Putamen (tissue), 1 donor: Measurements from ENCODE around the gene TTC39A.
A peak's percentile ranks its signal among the peaks of the same experiment; 100 is the strongest.

ENCODE experiments used
- DNase-seq: peaks from one replicate; pipeline ENCODE4 v3.0.0-alpha.2; 2016; ENCODE audit warnings: low spot score

TTC39A gene

GRCh38 chr1:51297401-51298321, 32.7 kb downstream of the TTC39A start:
- DNase-seq, result no peak

DNA sequence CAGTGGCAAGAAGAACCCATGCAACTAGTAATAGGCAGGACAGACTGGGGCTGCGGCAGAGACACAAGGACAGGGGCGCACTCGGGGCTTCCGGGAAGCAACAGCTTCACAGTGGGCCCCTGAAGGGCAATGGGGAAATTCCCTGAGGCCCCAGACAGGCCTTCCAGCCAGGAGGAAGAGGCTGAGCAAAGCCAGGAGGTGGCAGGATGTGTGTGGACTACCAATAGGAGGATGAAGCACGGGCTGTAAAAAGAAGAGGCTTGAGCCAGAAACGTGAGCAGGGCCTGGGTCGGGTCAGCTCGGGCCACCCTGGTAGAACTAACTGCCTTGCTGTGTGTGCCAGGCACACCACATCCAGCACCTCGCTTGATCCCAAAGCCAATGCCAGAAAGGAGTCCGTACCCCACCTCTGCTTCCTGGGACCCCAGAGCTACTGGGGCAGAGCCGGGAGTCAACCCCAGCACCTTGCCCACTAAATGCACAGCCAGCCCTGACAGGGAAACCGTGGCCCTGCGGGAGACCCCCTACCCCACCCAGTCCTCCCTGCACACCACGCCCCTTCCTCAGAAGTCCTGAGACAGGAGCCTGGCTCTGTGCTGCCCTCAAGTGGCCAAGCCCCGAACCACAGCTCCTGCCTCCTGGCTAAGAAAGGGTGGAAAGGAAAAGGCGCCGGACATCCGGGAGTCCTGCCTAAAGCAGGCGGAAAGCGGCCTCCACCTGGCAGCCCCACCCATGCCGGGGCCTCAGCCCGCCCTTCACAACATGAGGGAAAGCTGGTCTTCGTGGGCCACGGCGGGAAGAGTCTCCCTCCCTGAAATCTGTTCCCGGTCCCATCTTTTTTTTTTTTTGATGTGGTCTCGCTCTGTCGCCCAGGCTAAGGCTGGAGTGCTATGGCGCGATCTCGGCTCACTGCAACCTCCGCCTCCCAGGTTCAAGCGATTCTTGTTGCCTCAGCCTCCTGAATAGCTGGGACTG, 33.7 kb downstream of the TTC39A start:
- peak; percentile 68 for DNase-seq

DNA sequence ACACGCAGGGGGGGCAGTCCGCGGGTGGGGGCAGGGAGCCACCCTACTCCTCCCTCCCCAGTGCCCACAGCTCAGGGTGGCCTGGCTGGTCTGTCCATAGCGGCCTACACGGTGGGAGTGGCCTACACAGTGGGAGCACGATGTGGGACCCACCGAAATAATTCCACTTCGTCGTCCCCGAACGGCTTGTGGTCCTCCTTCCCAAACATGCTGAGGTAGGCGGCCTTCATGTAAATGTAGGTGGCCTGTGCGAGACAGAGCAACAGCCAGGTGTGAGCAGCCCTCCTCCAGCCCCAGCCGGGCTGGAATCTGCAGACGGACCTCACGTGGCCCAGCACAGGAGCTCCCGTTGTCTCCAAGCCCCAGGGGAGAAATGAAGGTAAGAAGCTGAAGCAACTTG, 34.4 kb downstream of the TTC39A start:
- DNase-seq, result no peak

DNA sequence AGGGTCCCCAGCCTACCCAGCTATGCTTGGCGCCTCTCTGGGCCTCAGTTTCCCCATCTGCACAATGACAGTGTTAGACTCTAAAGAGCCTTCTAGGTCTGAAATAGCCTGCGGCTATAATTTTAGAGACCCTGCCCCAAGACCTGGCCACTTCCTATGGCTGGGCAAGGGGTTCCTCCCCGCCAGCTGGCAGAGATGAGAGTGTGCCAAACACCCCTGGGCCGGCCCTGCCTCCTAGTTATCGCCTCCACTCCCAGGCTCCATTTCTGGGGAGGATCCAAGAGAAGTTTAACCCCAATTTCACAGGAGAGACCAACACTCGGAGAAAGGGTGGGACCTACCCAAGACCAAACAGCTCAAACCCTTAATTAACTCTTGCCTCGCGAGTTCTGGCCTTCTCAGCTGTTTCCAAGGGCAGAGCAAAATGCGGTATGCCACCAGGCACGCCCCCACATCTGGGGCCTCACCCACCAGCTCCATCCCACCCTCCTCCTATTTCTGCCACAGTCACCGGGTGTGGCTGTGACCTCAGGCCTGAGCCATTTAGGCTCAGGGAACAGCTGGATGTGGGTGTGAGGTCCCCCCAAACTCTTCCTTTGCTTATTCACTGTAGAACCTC, 35.7 kb downstream of the TTC39A start:
- no peak for DNase-seq

GRCh38 chr1:51293898-51294515, 36.4 kb downstream of the TTC39A start:
- DNase-seq, result no peak

GRCh38 chr1:51290489-51290847, 39.9 kb downstream of the TTC39A start:
- no peak for DNase-seq

DNA sequence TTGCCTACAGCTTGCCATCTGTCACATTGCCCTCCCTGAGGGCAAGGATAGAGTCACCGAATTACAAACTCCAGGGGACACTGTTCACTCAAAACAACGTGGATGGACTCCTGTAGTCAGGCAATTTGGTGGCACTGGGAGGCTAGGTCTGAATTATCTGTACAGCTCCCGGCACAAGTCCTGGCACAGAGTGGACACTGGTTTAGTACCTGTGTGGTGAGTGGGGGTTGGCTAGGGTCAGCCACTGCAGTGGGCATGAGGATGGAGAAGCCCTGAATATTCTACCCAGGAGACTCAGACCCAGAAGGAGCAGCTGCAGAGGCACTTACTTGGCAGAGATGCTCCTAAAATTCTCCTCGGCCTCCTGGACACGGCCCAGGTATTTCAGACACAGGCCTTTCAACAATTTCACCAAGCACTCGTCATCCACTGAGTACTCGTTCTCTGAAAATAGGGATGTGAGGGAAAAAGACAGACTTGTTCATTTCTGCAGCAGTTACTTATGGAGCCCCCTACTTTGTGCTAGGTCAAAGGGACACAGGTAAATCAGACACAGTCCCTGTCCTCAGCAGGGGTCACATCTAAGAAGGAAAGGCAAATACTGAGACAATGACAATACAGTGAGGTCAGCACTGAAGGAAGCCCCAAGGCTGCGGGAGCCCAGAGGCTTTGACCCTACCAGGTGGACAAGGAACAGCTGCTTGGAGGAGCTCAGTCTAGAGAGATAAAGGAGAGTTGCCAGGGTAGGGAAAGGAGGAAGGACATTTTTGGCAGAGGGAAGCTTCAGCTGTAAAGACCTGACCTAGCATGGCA, 40.5 kb downstream of the TTC39A start:
- no peak for DNase-seq

GRCh38 chr1:51288578-51288977, 41.8 kb downstream of the TTC39A start:
- no peak for DNase-seq

- no peak for DNase-seq
Measured at GRCh38 chr1:51287966-51288365, 42.4 kb downstream of the TTC39A start.

GRCh38 chr1:51285055-51285454, 45.3 kb downstream of the TTC39A start:
- no peak for DNase-seq

DNA sequence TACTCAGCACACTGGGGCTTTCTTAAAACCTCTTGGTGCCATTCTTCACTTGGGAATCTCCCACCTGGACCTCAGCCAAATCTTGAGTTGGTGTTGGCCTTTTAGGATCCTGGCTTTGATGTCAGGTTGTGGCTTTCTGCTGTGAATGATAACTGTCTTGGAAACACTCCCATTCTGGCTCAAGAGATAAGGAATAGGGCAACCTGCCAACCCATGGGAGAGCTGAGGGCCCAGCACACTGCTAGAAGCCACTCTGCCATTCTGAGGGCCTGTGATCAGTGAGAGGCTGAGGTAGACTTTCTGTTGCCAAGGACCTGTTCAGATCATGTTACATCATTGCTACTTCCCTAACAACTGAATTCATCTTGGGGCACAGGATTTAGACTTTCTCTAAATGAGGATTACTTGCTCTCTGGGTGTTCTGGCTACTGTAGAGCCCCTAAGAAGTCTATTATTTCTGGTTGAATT, 45.8 kb downstream of the TTC39A start:
- no peak for DNase-seq

DNA sequence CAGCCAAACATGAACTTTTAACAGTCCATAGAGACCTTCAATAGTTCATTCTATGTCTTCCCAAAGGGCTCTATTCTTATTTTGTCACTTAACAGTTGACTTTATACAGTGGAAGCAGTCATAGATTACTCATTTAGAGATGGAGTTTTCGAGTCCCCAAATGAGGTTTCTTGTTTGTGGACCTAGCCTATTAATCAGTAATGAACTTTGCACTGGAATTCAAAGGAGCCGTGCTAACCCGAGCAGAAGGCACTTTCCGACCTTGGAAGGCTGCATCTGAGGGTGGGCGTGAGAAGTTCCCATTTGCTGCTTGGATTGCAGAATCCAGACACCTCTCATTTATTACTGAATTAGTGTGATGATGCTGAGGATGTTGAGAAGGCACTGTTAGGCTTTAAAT, 46.4 kb downstream of the TTC39A start:
- no peak for DNase-seq

- DNase-seq, result no peak
Measured at GRCh38 chr1:51282605-51283004, 47.8 kb downstream of the TTC39A start.

DNA sequence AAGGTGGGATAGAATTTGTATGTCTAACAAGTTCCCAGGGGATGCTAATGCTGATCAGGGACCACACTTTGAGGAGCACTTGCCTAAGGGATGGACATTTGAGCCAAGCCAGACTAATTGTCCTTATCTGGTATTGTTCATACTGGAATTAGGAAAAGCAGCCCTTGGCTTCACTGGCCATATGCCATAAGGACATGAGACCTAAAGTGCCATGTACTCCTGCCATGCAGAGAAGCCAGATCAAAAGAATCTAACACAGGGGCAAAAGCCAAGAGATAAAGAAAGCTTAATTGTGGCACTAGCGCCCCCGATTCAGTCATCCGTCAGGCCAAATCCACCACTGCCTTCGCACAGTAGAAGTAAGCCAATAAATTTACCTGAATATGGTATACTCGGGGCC, 48.6 kb downstream of the TTC39A start:
- DNase-seq, result no peak

- no peak for DNase-seq
Measured at GRCh38 chr1:51280321-51280978, 49.9 kb downstream of the TTC39A start.

DNA sequence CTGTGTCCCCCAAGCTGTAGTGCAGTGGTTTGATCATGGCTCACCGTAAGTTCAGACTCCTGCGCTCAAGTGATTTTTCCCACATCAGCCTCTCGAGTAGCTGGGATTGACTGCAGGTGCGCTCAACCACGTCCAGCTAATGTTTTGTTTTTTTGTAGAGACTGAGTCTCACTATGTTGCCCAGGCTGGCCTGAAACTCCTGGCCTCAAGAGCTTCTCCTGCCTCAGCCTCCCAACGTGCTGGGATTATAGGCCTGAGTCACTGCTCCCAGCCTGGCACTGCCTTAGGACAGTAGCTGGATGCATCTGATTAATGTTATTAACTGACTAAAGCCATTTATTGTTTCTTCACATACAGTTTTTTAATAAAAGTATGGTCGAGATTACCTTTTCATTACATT, 54.1 kb downstream of the TTC39A start:
- DNase-seq, result no peak

DNA sequence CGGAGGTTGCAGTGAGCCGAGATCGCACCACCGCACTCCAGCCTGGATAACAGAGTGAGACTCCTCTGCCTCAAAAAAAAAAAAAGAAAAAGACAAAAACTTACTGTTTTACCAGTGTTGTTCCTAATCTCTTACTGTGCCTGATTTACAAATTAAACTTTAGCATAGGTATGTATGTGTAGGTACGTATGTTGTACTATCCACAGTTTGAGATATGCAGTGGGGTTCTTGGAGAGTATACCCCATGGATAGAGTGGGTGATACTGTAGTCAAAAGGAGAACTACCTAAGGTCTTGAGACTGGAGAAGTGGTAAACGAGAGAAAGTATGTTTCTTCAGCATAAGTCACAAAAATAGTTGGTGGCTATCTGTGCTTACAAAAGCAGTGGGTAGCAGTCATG, 55.7 kb downstream of the TTC39A start:
- DNase-seq, result no peak

DNA sequence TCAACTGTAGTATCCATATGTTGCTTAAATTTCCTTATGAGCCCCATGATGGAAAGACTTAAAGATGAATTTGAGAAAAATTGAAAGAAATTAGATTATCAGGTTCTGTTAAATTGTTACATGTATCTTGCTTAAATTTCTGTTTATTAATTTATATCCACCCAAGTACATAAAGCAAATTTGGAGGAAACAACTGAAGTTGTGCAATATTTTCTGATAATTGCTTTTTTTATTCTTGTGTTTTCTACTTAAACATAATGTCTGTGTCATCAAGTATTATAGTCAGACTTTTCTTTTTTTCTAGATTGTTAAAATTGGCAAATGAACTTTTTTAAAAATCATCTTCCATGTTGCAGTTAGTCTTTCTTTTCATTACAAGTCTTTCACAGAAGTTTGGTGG, 57.4 kb downstream of the TTC39A start:
- DNase-seq, result no peak

- no peak for DNase-seq
Measured at GRCh38 chr1:51270751-51271150, 59.6 kb downstream of the TTC39A start.

DNA sequence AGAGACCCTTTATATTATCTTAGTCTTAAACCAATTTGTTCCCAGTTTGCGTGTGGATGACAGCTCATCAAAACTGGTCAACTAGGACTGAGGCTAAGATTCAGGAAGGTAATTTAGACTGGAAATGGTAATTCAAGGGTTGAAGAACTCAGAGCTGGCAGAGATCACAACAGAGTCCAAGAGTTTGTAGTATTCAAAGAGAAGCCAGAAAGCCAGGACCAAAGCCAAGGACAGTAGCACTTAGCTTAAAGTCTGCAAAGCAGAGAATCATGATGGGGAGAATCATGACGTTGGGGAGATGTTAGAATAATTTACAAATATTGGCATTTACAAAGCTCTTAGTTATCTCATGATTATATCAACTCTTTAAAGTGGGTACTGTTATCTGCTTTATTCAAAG, 61.7 kb downstream of the TTC39A start:
- no peak for DNase-seq
